SU-DHL-6 (cell line): ENCODE measurements around the gene SOX21.

Source experiments
- CTCF ChIP-seq: fragments of 200-600 bp; sonication (generic); IDR thresholded peaks from one replicate; pipeline ENCODE4 v1.5.1; 2017; ENCODE audit warnings: antibody characterized with exemption, mild to moderate bottlenecking, low read length, moderate library complexity; ENCODE audit not compliant: insufficient read depth, poor library complexity, severe bottlenecking
- EZH2phosphoT487 ChIP-seq: fragments of 200-600 bp; sonication (generic), shearing (Covaris generic); conservative IDR thresholded peaks from 2 replicates; pipeline ENCODE4 v1.6.1; 2018; ENCODE audit warnings: mild to moderate bottlenecking, antibody characterized with exemption, low read length, moderate library complexity, mixed read lengths

GRCh38 chr13:94710065-94710781 lies 2.1 kb downstream of the SOX21 start:
- TF ChIP-seq CTCF (no peak), EZH2phosphoT487 (no peak)
